ENCODE measurements around the gene KBTBD13.
A peak's percentile ranks its signal among the peaks of the same experiment; 100 is the strongest.

KBTBD13 gene

DNA sequence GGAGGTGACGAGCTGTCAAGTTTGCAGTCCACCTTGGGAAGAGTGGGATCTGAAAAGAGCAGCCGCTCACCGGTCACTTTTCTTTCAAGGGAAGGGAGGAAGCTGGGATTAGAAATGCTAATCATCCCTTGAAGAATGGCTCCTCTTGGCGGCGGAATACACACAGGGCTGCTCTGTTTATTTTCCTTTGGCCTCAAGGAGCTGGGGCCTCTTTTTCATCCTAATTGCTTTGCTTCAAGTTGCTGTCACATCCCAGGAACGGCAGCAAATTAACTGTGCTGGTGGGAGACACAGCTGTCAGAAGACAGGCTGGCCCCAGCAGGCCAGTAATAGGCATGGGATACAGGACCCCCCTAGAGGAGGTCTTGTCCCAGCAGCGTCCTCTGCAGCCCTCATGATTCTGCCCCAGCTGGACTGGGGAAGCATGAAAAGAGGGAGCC, 6.7 kb downstream of the KBTBD13 start:
- Histone ChIP-seq H3K9me3 (ENCODE audit: insufficient read depth, low read depth, low read length) (no peaks in the 10 kb centered on the region), H3K79me2 (ENCODE audit: insufficient read depth, low read length) (no peaks in the 10 kb centered on the region), H3K4me3 (ENCODE audit: low read length, poor library complexity, severe bottlenecking) (no peak overlapping the region), H3K27me3 (ENCODE audit: insufficient read depth, low read length, poor library complexity, severe bottlenecking) (no peaks in the 10 kb centered on the region), H3K4me2 (ENCODE audit: low read depth, low read length, poor library complexity, severe bottlenecking) (no peak overlapping the region), H3K9ac (ENCODE audit: low read depth, low read length, poor library complexity, severe bottlenecking) (peak overlapping the region; percentile 48), H4K20me1 (ENCODE audit: insufficient read depth, low read length, poor library complexity, severe bottlenecking) (no peaks in the 10 kb centered on the region), H3F3A (ENCODE audit: low read depth) (no peaks in the 10 kb centered on the region), H3K9me2 (replicated peaks; ENCODE audit: low read depth, low read length) (no peaks in the 10 kb centered on the region), H3K4me1 (ENCODE audit: insufficient read depth, low read length, poor library complexity, severe bottlenecking) (peaks cover 23% of the 10 kb centered on the region), H2AFZ (ENCODE audit: low read length) (no peak overlapping the region), H3K36me3 (ENCODE audit: insufficient read depth, low read length) (no peaks in the 10 kb centered on the region)
- no peak for TF ChIP-seq EZH2phosphoT487 (IDR thresholded peaks at IDR 0.05; ENCODE audit: borderline replicate concordance)
- TF ChIP-seq, protein P1, sequence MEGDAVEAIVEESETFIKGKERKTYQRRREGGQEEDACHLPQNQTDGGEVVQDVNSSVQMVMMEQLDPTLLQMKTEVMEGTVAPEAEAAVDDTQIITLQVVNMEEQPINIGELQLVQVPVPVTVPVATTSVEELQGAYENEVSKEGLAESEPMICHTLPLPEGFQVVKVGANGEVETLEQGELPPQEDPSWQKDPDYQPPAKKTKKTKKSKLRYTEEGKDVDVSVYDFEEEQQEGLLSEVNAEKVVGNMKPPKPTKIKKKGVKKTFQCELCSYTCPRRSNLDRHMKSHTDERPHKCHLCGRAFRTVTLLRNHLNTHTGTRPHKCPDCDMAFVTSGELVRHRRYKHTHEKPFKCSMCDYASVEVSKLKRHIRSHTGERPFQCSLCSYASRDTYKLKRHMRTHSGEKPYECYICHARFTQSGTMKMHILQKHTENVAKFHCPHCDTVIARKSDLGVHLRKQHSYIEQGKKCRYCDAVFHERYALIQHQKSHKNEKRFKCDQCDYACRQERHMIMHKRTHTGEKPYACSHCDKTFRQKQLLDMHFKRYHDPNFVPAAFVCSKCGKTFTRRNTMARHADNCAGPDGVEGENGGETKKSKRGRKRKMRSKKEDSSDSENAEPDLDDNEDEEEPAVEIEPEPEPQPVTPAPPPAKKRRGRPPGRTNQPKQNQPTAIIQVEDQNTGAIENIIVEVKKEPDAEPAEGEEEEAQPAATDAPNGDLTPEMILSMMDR (conservative IDR thresholded peaks at IDR 0.05; ENCODE audit: low read length): no peak

DNA sequence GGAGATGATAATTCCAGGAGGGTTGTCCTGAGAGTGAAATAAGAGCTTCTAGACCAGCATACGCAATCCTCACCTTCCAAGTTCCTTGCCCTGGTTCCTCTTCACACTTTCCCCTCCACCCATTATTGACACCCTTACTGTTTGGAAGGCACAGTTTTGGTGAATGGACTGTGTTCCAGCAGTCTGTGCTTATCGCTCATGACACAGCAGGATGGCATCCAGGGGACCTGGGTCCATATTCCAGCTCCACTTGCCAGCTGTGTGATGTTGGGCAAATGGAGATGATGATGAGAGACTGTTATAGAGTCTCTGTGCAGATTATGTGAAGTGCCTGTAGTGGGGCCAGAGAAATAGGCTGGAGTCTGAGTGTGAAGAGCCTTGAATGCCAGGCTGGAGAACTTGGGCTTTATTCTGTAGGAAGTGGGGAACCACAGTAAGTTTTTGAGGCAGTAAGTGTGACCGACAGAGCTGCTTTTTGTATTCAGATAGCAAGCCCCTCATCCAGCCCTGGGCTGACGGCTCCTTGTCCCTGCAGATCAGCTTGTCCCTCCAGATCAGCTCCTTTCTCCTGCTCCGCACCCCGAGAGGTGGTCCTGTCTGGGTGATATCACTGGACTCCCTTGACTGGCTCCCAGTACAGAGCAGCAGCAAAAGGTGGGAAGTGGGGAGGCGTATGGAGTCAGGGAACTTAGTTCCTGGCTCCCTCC, 8.1 kb downstream of the KBTBD13 start:
- Histone ChIP-seq H3K79me2 (ENCODE audit: insufficient read depth, low read length) (no peaks in the 10 kb centered on the region), H3K9me3 (ENCODE audit: insufficient read depth, low read depth, low read length) (no peaks in the 10 kb centered on the region), H3K36me3 (ENCODE audit: insufficient read depth, low read length) (no peaks in the 10 kb centered on the region), H3K9ac (ENCODE audit: low read depth, low read length, poor library complexity, severe bottlenecking) (no peak overlapping the region), H3K4me3 (ENCODE audit: low read length, poor library complexity, severe bottlenecking) (no peak overlapping the region), H3F3A (ENCODE audit: low read depth) (no peaks in the 10 kb centered on the region), H3K4me1 (ENCODE audit: insufficient read depth, low read length, poor library complexity, severe bottlenecking) (peaks cover 23% of the 10 kb centered on the region), H3K9me2 (replicated peaks; ENCODE audit: low read depth, low read length) (no peaks in the 10 kb centered on the region), H3K4me2 (ENCODE audit: low read depth, low read length, poor library complexity, severe bottlenecking) (no peak overlapping the region), H3K27me3 (ENCODE audit: insufficient read depth, low read length, poor library complexity, severe bottlenecking) (no peaks in the 10 kb centered on the region), H2AFZ (ENCODE audit: low read length) (no peak overlapping the region), H4K20me1 (ENCODE audit: insufficient read depth, low read length, poor library complexity, severe bottlenecking) (no peaks in the 10 kb centered on the region)
- TF ChIP-seq EZH2phosphoT487 (IDR thresholded peaks at IDR 0.05; ENCODE audit: borderline replicate concordance): no peak
- TF ChIP-seq, protein P1 (conservative IDR thresholded peaks at IDR 0.05; ENCODE audit: low read length): no peak

DNA sequence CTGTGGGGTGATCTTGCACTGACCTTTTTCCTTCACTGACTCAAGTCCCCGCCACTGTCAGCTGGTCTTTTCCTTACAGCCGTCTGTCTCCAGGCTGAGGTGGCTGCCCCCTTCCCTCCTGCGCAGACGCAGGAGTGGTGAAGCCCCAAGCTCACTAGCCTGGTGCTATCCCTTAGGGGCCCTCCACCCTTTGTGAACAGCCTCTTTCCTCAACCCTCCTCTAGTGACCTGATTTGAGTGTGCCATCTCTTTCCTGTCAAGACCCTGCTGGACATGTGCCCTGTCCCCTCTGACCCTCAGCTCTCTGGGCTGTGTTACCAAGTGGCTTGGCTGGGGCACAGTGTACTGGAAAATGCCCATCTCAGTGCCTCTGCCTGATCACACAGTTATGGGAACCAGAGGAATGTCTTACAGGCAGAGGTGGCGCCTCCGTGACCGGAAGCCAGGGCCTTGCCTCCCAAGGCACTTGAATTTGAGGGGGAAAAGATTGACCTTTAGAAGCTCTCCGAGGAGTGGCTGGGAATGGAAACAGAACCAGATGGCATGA, 8.7 kb downstream of the KBTBD13 start:
- H3K4me3 ChIP-seq (ENCODE audit: low read length, poor library complexity, severe bottlenecking): no peak overlapping the region
- no peaks in the 10 kb centered on the region for H3K27me3 ChIP-seq (ENCODE audit: insufficient read depth, low read length, poor library complexity, severe bottlenecking)
- peaks cover 23% of the 10 kb centered on the region for H3K4me1 ChIP-seq (ENCODE audit: insufficient read depth, low read length, poor library complexity, severe bottlenecking)

More for the DNA sequence above, 8.7 kb downstream of the KBTBD13 start:
- Histone ChIP-seq H3F3A (ENCODE audit: low read depth) (no peaks in the 10 kb centered on the region), H3K9me2 (replicated peaks; ENCODE audit: low read depth, low read length) (no peaks in the 10 kb centered on the region), H3K36me3 (ENCODE audit: insufficient read depth, low read length) (no peaks in the 10 kb centered on the region), H3K9me3 (ENCODE audit: insufficient read depth, low read depth, low read length) (no peaks in the 10 kb centered on the region), H2AFZ (ENCODE audit: low read length) (no peak overlapping the region), H3K9ac (ENCODE audit: low read depth, low read length, poor library complexity, severe bottlenecking) (no peak overlapping the region), H4K20me1 (ENCODE audit: insufficient read depth, low read length, poor library complexity, severe bottlenecking) (no peaks in the 10 kb centered on the region), H3K79me2 (ENCODE audit: insufficient read depth, low read length) (no peaks in the 10 kb centered on the region), H3K4me2 (ENCODE audit: low read depth, low read length, poor library complexity, severe bottlenecking) (no peak overlapping the region)
- no peak for TF ChIP-seq EZH2phosphoT487 (IDR thresholded peaks at IDR 0.05; ENCODE audit: borderline replicate concordance)
